ENCODE results near the gene SHE.

DNA sequence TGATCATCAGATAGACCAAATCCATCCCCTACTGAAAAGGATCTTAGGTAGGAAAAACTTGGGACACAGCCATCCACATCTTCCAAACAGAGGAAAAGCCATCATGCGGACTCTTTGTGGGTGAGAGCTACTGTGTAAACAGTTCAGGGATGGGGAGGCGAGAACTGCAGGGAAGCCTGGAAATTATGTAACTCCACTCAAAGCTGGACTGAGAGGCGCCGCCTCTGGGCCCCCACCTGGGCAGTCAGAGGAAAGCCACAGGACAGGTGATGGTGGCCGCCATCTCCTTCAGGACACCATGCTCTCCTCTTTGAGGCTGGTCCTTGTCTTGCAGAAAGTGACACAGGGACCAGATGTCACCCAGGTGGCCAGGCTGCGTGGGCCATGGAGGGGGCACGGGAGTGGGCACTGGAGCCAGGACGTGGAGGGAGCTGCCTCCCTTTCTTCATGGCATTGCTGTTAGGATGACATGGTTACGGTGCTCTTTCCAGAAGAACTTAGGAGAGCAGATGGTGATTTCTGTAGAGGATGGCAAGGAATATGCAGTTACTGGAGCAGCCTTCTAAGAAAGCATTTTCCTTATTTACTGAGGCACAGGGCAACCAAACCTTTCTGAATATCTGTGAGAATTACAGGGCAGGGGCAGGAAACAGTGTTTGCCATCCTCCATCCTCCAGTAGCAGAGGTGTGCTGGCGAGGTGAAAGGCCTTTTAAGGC lies 32.2 kb downstream of the SHE start:
- TF ChIP-seq SP2 (IDR thresholded peaks at IDR 0.05; ENCODE audit: low read length), result no peak
- no peak for TF ChIP-seq CEBPB (IDR thresholded peaks at IDR 0.05; ENCODE audit: low read depth, low read length)
- no peak for TF ChIP-seq HDAC2 (IDR thresholded peaks at IDR 0.05; ENCODE audit: borderline replicate concordance in 1 of 2, low read depth in 2 of 2, low read length in 2 of 2)

Data from H1 (cell line).